Measurements from ENCODE around the gene MNX1.

DNA sequence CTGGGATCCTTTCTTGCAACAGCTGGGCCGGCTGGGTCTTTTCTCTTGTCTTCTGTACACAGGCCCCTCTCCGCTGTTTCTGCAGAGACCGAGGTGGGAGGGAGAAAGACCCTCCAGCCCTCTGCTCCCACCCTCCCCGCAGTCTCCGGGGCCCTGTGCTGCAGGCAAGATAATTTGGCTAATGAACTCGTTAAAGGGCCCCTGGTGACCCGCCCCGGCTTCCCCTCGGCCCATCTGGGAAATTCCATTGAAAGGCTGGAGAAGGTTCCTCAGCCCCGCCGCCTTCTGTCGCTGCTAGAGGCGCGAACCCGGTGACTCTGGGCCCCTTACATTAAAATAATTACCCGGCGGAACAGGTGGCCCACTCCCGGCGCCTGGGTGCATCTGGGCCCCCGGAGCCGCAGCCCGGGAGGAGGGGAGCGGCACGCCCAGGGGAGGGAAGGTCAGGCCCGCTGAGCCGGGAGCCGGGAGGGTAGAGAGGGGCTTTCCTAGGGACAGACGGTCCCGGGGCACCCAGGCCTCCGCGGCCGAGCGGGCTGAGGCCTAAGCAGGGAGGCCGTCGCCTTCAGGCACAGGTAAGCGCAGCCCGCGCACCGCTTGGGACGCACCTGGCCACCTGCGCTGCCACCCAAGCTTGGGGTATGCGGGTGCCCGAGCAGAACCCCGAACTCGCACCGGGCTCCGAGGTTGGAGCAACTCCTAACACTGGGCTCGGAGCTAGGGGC, 7.3 kb upstream of the MNX1 start:
- TF ChIP-seq EZH2 (IDR thresholded peaks at IDR 0.05; ENCODE audit: borderline replicate concordance, low read depth, low read length, poor library complexity, severe bottlenecking): peak; percentile 72
- TF ChIP-seq, protein P1, sequence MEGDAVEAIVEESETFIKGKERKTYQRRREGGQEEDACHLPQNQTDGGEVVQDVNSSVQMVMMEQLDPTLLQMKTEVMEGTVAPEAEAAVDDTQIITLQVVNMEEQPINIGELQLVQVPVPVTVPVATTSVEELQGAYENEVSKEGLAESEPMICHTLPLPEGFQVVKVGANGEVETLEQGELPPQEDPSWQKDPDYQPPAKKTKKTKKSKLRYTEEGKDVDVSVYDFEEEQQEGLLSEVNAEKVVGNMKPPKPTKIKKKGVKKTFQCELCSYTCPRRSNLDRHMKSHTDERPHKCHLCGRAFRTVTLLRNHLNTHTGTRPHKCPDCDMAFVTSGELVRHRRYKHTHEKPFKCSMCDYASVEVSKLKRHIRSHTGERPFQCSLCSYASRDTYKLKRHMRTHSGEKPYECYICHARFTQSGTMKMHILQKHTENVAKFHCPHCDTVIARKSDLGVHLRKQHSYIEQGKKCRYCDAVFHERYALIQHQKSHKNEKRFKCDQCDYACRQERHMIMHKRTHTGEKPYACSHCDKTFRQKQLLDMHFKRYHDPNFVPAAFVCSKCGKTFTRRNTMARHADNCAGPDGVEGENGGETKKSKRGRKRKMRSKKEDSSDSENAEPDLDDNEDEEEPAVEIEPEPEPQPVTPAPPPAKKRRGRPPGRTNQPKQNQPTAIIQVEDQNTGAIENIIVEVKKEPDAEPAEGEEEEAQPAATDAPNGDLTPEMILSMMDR (conservative IDR thresholded peaks at IDR 0.05; ENCODE audit: low read depth, low read length): no peak

Data from A673 (cell line).